Measurements from ENCODE around the gene SPATA31E1.

Gene SPATA31E1

GRCh38 chr9:87871425-87872078 is 11.1 kb upstream of the SPATA31E1 start:
- TF ChIP-seq POLR2A (IDR thresholded peaks at IDR 0.05; ENCODE audit: low read length), result no peak
- TF ChIP-seq GATA1 (IDR thresholded peaks at IDR 0.05; ENCODE audit: low read depth, low read length), result no peak
- no peak for DNase-seq

- no peak for TF ChIP-seq GATA1 (IDR thresholded peaks at IDR 0.05; ENCODE audit: low read depth, low read length)
- no peak for TF ChIP-seq POLR2A (IDR thresholded peaks at IDR 0.05; ENCODE audit: low read length)
- DNase-seq, result no peak
These were observed 10.5 kb upstream of the SPATA31E1 start for GRCh38 chr9:87872079-87872624.

GRCh38 chr9:87873607-87874303 is 8.9 kb upstream of the SPATA31E1 start:
- no peak for TF ChIP-seq POLR2A (IDR thresholded peaks at IDR 0.05; ENCODE audit: low read length)
- TF ChIP-seq GATA1 (IDR thresholded peaks at IDR 0.05; ENCODE audit: low read depth, low read length), result no peak
- DNase-seq, result no peak

- TF ChIP-seq POLR2A (IDR thresholded peaks at IDR 0.05; ENCODE audit: low read length), result no peak
- no peak for TF ChIP-seq GATA1 (IDR thresholded peaks at IDR 0.05; ENCODE audit: low read depth, low read length)
These were observed 8.4 kb upstream of the SPATA31E1 start for GRCh38 chr9:87874304-87874623.

GRCh38 chr9:87875060-87875459 is 7.6 kb upstream of the SPATA31E1 start:
- TF ChIP-seq GATA1 (IDR thresholded peaks at IDR 0.05; ENCODE audit: low read depth, low read length) (no peak), POLR2A (IDR thresholded peaks at IDR 0.05; ENCODE audit: low read length) (no peak)
- no peak for DNase-seq

More at GRCh38 chr9:87874304-87874623, 8.4 kb upstream of the SPATA31E1 start:
- no peak for DNase-seq

- TF ChIP-seq GATA1 (IDR thresholded peaks at IDR 0.05; ENCODE audit: low read depth, low read length) (no peak), POLR2A (IDR thresholded peaks at IDR 0.05; ENCODE audit: low read length) (no peak)
- no peak for DNase-seq
These were observed 6.7 kb upstream of the SPATA31E1 start for GRCh38 chr9:87875831-87876545.

GRCh38 chr9:87876708-87877107 is 6.0 kb upstream of the SPATA31E1 start:
- TF ChIP-seq GATA1 (IDR thresholded peaks at IDR 0.05; ENCODE audit: low read depth, low read length), result no peak

GRCh38 chr9:87878989-87879511 is 3.6 kb upstream of the SPATA31E1 start:
- no peak for TF ChIP-seq GATA1 (IDR thresholded peaks at IDR 0.05; ENCODE audit: low read depth, low read length)
- TF ChIP-seq POLR2A (IDR thresholded peaks at IDR 0.05; ENCODE audit: low read length), result no peak
- DNase-seq, result peak; percentile 36 to 63

More at GRCh38 chr9:87876708-87877107, 6.0 kb upstream of the SPATA31E1 start:
- no peak for DNase-seq

- DNase-seq, result no peak
- TF ChIP-seq POLR2A (IDR thresholded peaks at IDR 0.05; ENCODE audit: low read length) (no peak), GATA1 (IDR thresholded peaks at IDR 0.05; ENCODE audit: low read depth, low read length) (no peak)
These were observed 2.6 kb upstream of the SPATA31E1 start for GRCh38 chr9:87880116-87880515.

GRCh38 chr9:87880683-87881082 is 2.0 kb upstream of the SPATA31E1 start:
- no peak for DNase-seq

GRCh38 chr9:87883274-87883673 is 597 bp downstream of the SPATA31E1 start:
- no peak for DNase-seq
- TF ChIP-seq GATA1 (IDR thresholded peaks at IDR 0.05; ENCODE audit: low read depth, low read length) (no peak), POLR2A (IDR thresholded peaks at IDR 0.05; ENCODE audit: low read length) (no peak)

More at GRCh38 chr9:87880683-87881082, 2.0 kb upstream of the SPATA31E1 start:
- TF ChIP-seq POLR2A (IDR thresholded peaks at IDR 0.05; ENCODE audit: low read length) (no peak), GATA1 (IDR thresholded peaks at IDR 0.05; ENCODE audit: low read depth, low read length) (no peak)

GRCh38 chr9:87883990-87884389 is 1.3 kb downstream of the SPATA31E1 start:
- TF ChIP-seq POLR2A (IDR thresholded peaks at IDR 0.05; ENCODE audit: low read length) (no peak), GATA1 (IDR thresholded peaks at IDR 0.05; ENCODE audit: low read depth, low read length) (no peak)
- DNase-seq, result no peak

- TF ChIP-seq POLR2A (IDR thresholded peaks at IDR 0.05; ENCODE audit: low read length), result no peak
- no peak for TF ChIP-seq GATA1 (IDR thresholded peaks at IDR 0.05; ENCODE audit: low read depth, low read length)
- no peak for DNase-seq
These were observed 2.1 kb downstream of the SPATA31E1 start for GRCh38 chr9:87884578-87885459.

All from erythroblast (primary cell).